ENCODE results near the gene ANKRD53.

ANKRD53 gene

DNA sequence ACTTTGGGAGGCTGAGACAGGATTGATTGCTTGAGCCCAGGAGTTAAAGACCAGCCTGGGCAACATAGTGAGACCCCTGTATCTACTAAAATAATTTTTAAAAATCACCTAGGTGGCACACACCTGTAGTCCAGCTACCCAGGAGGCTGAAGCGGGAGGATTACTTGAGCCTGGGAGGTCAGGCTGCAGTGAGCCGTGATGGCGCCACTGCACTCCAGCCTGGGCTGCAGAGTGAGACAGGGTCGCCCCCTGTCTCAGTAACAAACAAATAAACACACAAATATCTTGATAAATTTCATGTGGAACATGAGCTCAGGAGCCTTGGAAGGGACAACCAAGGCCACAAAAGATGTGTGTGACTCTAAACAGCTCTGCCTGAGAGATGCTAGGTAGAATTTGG lies 11.7 kb upstream of the ANKRD53 start:
- DNase-seq: no peak

DNA sequence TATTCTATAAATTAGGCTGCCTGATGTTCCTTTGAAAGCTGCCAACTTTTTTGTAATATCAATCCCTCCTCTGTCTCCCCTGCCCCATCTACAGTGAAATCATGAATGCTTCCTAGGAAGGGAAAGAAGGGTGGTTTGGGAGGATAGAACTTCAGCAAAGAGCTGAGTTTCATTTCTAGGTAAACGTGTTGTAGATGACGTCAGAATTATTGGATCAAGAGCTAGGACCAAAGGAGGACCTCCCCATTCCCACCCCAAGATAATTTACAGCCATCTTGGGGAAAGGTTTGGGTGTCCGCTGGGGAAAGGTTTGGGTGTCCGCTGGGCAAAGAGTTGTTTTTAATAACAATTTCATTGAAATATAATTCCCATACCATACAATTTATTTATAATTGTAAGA lies 11.2 kb upstream of the ANKRD53 start:
- DNase-seq: no peak

- DNase-seq: no peak
Measured at GRCh38 chr2:70974592-70974991, 3.8 kb upstream of the ANKRD53 start.

- DNase-seq: no peak
Measured at GRCh38 chr2:70975237-70975636, 3.2 kb upstream of the ANKRD53 start.

- peak; percentile 40 for DNase-seq
Measured at GRCh38 chr2:70977605-70978205, 725 bp upstream of the ANKRD53 start.

DNA sequence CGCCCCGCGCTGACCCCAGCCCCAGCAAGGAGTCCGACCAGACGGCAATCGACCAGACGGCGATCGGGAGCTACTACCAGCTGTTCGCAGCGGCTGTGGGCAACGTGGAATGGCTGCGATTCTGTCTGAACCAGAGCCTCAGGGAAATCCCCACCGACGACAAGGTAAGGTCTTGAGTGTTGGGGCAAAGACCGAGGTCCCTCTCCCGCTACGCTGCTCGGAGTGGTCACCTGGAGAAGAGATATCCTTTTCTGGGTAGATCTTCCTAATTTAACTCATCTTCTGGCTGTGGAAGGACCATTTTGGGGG lies 704 bp downstream of the ANKRD53 start:
- no peak for DNase-seq

DNA sequence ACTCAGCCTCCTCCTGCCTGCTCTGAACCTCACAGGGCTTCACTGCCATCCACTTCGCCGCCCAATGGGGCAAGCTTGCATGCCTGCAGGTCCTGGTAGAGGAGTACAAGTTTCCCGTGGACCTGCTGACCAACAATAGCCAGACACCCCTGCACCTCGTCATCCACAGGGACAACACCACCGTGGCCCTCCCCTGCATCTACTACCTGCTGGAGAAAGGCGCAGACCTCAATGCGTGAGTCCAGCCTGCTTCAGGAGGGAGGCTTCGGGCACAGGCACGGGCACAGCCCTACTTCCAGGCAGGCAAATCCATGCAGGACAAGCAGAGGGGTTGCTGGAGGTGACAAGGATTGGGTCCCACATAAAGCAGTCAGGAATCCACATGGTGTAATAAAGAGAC lies 1.2 kb downstream of the ANKRD53 start:
- DNase-seq: no peak

DNA sequence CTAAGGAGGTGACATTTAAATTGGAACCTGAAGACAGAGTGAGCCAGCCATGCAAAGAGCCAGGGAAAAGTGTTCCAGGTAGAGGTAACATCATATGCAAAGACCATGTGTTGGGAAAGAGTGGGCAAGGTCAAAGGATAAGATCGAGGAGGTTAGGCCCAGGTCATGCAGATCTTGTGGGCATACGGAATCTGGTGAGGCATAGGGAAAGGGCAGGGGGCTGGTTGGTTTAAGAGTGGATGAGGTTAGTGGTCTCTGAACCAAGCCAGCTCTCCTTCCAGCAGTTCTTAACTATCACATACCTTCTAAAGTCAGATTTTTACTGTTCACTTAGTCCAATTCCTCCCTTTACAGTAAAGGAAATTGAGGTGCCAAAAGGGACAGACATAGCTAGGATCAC lies 3.0 kb downstream of the ANKRD53 start:
- no peak for DNase-seq

DNA sequence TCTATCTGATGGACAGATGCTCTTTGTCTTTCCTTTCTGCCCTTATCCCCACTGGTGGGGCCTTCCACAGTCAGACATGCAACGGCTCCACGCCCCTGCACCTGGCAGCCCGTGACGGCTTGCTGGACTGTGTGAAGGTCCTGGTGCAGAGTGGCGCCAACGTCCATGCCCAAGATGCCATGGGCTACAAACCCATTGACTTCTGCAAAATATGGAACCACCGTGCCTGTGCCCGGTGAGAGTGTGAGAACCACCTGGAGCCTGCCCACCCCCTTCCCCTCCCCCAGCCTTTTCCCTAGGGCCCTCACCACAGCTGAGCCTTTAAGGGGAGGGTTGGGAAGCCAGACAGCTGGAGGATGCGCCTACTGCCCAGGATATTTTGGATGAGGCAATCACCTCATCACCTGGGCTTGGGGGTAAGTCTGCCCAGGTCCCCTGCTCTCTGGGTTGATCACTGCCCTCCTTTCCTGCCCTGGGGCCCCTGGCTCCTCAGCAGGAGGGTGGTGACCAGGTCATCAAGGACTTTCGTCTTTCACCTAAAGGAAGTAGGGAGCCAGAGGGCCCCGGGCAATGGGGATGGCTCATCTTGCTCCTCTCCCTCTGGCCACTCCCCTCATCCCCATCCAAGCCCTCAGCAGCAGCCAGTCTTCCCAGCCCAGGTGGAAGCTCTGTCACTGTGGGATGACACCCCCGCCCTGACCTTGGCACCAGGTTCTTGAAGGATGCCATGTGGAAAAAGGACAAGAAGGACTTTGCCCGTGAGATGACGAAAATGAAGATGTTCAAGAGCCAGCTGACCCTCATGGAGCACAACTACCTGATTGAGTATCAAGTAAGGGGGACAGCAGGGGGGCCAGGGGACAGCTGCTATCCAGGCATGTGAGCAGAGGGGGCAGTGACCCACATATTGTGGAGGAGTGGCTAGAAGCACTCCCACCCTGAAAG lies 3.7 kb downstream of the ANKRD53 start:
- no peak for DNase-seq

GRCh38 chr2:70982971-70983370 lies 4.5 kb downstream of the ANKRD53 start:
- no peak for DNase-seq

DNA sequence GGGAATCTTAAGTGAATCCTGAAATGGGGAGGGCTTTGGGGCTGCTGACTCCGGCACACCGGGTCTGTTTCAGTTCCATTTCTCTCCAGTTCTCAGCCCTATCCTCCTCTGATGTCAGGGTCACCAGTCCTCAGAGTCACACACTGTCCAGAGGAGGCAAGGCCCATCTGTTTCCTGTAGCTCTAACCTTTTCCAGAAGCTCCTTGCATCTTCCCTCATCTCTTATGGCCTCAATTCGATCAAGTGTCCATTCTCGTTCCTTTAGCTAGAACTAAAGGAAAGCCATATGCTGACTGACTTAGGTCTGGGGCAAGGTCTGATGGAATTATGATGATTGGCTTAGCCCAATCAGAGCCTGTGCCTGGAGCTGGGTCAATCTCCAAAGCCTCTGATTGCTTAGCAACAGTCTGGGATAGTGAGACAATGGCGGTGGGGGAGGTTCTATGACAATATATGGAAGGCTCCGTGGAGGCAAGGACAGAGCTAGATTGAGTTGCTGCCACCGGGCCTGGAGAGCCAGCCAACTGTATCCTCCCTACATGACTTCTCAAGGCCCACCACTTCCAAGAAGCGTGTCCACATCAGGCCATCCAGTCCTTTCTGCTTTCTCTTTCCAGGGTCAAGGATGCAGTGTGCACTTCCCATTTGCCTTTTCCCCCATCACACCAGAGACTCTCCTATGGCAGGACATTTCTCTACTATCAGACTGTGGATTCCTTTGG lies 5.2 kb downstream of the ANKRD53 start:
- DNase-seq: no peak

- DNase-seq: no peak
Measured at GRCh38 chr2:70984228-70984575, 5.8 kb downstream of the ANKRD53 start.

GRCh38 chr2:70984576-70985282 lies 6.3 kb downstream of the ANKRD53 start:
- no peak for DNase-seq

DNA sequence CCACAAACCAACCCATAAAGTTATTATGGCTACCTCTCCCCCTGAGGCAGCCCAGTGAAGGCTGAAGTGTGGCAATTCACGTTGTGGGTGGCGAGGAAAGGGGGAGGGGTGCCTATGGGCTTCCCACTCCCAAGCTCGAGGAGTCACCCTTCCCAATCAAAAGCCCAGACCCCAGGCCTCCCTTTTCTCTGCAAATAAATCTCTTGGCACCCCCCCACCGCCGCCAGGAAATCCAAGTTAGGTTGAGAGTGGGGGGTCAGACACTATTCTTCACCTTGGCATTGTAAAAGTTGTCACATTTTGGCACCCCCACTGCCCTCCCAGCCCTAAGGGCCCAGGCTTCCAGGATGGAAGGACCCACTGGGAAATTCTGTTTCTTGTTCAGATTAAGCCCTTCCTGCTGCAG lies 6.9 kb downstream of the ANKRD53 start:
- DNase-seq: no peak

- DNase-seq: no peak
Measured at GRCh38 chr2:70985956-70986355, 7.5 kb downstream of the ANKRD53 start.

GRCh38 chr2:70986499-70987189 lies 8.2 kb downstream of the ANKRD53 start:
- DNase-seq: no peak

DNA sequence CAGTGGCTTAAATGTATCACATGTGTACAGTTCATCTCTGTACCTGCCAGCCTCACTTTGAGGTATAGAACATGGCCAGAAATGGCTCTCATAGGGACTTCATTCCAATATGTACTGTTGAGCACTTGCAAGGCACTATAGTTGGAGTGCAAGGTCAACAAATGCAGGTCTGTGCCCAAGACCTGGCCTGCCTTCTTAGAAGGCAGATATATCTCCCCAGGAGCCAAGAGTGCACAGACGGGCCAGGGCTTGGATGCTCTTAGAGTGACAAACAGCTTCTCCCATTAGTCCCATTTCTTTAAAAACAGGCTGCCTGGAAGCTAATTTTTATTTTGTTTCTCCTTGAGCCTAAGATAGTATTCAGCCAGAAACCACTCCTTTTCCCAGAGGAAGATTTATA lies 9.0 kb downstream of the ANKRD53 start:
- DNase-seq: no peak

DNA sequence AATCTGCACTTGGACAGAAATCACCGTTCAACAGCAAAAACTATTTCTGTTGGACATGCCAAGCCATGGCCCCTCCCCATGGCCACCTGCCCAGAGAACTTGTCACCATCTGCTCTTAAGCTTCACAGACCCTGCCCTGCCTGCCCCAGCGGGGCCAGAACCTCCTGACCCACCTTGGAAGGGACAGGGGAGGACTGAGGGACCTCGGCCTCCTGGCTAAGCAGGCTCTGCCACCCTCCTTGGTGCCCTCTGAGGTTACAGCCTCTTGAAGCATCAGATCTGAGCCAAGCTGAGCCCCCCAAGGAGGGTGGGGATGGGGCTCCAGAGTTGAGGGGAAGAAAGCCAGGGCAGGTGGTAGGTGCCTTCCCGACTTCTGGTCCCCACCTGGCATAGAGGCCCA lies 9.7 kb downstream of the ANKRD53 start:
- no peak for DNase-seq

DNA sequence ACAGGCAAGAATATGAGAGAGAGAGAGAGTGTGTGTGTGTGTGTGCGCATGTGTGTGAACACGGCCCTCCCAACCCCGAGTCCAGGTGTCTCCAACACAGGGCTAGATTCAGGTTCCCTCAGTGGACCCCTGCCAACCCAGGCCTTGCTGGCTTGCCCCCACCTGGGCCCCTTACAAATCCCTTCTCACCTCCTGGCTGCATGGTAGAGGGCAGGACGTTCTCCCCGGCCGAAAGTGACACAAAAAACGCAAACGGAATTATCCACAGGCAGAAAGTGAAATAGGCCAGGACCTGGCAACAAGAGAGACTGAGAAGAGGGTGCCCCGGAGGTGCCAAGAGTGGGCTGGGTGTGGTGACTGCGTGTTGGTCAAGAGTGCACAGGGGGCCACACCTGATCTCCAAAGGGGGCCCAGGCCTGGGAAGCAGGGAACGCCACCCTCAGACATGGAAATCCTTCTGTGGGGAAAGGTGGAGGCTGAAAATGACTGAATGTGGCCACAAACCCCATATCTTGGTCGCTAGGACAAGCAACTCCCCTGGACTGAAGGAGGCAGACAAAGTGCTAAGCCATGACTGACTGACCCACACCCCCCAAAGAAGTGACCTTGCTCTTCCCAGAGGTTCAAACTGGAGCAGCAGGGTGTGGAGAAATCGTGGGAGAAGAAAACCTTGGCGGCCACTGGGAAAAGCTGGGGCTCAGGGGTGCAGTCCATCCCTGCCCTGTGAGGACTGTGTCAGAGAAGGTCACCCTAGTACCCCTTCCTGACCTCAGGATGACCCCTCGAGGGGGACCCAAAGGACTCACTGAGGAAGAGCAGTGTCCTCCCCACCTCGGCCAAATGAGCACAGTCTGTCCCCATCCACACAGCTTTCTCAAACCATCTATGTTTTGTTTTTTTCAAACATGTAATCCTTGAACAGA lies 10.6 kb downstream of the ANKRD53 start:
- no peak for DNase-seq

- no peak for DNase-seq
Measured at GRCh38 chr2:70990216-70990615, 11.8 kb downstream of the ANKRD53 start.

DNA sequence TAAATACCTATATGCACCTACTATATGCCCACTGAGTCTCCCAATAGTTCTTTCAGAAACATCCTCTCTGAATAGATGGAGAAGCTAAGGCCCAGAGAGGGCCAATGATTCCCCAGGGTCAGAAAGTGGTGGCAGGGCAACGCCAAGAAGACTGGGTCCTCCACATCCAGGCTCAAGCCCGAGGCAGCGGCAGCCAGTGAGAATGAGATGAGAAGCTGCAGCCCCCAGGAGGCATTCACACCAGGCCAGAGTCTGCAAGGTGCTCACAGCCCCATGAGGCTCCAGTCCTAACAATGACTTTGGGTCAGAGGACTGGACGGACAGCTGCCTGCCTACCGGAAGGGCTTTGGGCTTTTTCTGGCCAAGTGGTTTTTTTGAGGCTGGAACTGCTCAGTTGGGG lies 12.7 kb downstream of the ANKRD53 start:
- DNase-seq: no peak

- no peak for DNase-seq
Measured at GRCh38 chr2:70991742-70992141, 13.3 kb downstream of the ANKRD53 start.
